HG03521 (cell line): Measurements from ENCODE around the gene GABARAP.

Source experiments
- ATAC-seq: cut with Tn5 transposase; IDR thresholded peaks from one replicate; pipeline ENCODE4 v1.9.1; 2021; ENCODE audit warnings: mild to moderate bottlenecking, moderate library complexity; ENCODE audit not compliant: unreplicated experiment

Gene GABARAP

DNA sequence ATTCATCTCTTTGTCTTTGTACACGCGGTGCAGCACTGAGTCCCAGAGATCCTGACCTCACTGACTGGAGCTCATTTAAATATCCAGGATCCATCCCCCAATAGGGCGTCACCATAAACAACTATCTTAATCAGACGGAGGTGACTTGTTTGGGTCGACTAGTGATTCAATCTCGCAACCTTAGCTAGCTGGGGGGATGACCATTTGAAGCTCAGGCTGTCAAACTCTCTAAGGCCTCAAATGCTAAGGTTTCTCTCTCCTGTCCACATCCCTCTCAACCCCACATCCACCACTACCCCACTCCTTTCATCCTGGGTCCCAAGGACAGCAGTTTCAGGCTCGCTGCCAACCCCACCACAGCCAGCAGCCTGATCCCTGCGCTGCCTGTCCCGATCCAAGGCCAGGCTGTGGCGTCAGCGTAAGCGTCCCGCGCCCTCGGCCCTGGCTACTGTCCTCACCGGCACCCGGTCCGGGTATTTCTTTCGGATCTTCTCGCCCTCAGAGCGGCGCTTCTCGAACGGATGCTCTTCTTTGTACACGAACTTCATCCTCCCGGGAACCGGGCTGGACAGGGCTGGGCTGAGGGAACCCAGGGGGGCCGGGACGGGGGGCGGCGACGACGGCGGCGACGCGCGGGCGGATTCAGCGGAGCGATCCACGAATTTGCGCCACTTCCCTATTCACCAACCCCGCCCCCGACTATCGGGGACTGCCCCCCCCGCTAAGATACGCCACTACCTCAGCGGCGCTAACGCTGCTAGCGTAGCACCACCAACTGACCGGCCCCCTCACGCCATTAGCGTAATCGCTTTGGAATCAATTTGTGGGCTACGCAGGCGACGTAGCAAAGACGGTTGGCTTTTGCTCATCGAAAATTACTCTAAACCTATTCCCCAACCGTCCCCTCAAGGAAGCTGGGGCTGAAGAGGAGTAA, at the start of gene GABARAP:
TSS of gene GABARAP (minus strand) at position 667 of the 934 bp plus-strand sequence. CDS start at position 548, 119 bp downstream.
- peak; percentile 26 for ATAC-seq

DNA sequence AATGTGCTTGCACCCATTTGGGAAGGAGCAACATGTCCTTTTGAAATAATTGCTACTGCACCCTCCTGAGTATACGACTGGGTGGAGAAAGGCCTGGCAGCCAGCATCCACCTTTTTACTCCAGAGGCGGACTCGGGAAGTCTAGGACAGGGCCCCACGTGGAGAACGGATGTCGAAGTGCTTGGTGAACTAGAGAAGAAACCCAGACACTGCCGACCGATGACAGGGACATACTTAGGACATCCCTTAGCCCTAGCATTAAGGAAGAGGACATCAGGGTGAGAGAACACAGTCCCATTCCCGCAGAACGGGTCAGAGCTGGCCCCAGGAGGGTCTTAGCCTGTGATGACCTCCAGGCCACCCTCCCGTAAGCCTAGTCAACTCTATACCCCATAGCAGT, 48.4 kb upstream of the GABARAP start:
- no peak for ATAC-seq

DNA sequence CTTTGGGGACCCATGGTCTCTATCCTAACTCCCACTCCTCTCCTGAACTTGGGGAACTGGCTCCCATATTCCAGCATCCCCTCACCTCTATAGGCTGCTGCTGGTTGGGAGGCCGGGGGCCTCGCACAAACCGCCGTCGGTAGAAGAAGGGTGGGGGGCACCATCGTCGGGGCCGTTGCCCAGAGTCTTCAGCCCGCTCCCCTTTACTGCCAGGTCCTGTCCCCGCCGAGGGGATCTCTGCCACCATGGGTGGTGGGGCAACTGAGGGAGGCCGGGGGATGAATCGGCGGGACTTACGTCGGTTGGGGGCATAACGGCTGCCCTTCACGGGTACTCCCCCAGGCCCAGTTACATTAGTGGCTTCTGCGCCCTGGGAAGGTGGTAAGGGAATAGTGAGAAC, 47.9 kb upstream of the GABARAP start:
- ATAC-seq: no peak

DNA sequence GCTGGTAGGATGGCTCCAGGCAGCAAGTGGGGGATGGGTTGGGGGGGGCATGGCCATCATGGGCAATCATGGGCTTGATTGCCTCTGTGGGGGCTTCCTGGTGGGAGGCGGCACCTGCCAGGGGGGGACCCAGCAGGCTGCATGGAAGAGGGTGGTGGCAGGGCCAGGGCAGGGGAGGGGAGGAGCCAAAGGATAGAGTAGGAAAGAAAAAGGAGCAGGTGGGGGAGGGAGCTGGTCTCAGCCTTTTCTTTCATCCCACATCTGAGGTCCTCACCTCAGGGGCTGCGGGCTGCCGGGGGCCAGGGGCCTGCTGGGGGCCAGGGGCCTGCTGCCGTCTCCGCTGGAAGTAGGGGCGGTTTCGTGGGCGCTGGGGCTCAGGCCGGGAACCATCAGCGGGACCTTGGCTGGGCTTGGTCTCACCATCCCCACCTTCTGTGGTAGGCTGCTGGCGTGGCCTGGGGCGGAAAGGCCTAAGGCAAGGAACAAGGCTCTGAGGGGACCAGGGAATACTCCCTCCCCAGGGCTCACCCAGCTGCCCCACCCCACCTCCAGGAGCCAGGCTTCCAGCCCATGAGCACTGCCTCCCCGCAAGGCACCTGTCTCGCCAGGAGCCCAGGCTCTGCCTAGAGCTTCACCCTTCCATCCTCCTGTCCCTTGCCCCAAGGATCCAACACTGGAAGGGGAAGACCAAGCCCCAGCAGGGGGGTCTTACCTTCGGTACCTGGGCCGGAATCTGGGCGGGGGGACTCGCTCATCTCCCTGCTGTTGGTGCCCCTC, 47.2 kb upstream of the GABARAP start:
- ATAC-seq: no peak

DNA sequence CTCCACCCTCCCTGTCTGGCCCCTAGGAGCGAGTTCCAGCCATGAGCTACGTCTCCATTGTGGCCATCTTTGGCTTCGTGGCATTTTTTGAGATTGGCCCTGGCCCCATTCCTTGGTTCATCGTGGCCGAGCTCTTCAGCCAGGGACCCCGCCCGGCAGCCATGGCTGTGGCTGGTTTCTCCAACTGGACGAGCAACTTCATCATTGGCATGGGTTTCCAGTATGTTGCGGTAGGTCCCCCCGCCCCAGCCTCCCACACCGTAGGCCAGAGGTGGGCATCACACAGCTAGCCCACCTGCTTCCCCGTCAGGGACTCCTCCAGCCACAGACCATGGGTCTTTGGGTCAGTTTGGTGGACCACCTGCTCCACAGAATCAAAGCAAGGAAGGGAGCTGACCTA, 43.4 kb upstream of the GABARAP start:
- no peak for ATAC-seq

DNA sequence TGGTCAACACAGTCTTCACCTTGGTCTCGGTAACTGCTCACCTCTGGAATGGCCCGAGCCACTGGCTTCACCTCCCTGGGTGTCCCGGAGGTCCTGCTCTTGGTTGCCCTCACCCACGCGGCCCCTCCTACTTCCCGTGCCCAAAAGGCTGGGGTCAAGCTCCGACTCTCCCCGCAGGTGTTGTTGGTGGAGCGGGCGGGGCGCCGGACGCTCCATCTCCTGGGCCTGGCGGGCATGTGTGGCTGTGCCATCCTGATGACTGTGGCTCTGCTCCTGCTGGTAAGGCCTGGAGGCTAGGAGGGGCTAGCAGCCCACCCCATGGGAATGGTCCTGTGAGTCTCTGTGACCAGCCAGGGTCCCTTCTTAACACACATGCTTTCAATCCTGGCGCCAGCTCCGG, 42.7 kb upstream of the GABARAP start:
- ATAC-seq: no peak

DNA sequence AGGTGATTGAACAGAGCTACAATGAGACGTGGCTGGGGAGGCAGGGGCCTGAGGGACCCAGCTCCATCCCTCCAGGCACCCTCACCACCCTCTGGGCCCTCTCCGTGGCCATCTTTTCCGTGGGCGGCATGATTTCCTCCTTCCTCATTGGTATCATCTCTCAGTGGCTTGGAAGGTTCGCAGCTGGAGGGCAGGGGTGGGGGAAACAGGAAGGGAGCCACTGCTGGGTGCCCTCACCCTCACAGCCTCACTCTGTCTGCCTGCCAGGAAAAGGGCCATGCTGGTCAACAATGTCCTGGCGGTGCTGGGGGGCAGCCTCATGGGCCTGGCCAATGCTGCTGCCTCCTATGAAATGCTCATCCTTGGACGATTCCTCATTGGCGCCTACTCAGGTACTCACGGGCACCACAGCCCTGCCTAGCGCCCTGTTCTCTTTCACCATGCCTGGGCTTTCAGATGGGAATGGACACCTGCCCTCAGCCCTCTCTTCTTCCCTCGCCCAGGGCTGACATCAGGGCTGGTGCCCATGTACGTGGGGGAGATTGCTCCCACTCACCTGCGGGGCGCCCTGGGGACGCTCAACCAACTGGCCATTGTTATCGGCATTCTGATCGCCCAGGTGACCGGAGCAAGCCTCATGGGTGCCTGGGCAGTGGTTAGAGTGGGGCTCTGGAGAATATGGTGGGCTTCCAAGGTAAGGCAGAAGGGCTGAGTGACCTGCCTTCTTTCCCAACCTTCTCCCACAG, 41.4 kb upstream of the GABARAP start:
- no peak for ATAC-seq

DNA sequence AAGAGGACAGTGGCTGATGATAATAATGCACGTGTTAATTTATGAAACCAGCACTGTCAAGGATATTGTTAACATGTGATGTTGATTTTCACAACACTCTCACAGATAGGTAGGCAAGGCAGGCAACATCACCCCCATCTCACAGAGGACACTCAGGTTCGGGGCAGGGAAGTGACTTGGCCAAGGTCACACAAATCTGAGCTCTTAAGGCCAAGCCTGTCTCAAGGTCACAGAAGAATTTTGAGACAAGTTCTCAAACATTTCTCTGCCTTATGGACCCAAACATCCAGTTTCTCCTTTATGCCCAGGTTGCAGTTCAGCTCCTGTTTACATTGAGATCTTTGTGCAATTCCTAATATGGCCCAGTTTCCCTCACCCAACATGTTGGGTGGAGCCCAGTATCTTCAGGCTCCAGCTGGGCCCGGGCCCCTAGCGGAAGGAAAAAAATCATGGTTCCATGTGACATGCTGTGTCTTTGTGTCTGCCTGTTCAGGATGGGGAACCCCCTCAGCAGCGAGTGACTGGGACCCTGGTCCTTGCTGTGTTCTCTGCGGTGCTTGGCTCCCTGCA, 40.6 kb upstream of the GABARAP start:
- no peak for ATAC-seq

DNA sequence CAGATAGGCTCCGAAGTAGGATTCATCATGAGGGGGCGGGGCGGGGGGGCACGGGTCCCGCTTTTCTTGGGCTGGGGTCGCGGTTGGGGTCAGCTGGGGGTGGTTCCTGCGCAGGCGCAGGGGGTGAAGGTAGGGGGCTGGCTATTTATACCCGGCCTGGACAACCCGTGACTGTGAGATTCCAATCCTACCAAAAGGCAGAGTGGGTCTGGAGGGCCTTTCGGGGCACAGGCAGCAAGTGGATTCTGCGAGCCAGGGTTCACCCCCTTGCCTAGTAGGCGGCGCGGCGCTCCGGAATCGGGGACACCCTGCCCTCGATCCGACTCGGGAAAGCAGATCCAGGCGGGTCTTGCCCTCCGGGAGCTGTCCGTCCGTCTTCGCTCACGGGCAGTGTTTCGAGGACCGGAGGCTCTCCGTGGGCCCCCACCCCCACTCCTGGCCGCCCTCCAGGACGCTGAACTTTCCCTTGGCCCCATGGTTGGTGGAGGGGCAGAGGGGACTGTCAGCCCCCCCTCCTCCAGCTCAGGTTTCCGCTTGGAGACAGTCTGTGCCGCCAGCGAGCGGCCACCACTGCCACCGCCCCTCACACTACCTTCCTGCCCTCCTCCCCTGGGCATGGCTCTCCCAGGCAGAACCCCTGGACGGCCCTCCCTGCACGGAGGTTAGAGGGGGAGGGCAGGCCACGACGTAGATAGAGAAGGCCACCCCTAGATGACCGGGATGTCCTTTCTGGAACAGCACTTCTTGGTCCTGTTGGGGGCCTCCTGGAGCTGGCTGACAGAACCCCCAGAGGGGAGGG, 39.9 kb upstream of the GABARAP start:
- ATAC-seq: no peak

DNA sequence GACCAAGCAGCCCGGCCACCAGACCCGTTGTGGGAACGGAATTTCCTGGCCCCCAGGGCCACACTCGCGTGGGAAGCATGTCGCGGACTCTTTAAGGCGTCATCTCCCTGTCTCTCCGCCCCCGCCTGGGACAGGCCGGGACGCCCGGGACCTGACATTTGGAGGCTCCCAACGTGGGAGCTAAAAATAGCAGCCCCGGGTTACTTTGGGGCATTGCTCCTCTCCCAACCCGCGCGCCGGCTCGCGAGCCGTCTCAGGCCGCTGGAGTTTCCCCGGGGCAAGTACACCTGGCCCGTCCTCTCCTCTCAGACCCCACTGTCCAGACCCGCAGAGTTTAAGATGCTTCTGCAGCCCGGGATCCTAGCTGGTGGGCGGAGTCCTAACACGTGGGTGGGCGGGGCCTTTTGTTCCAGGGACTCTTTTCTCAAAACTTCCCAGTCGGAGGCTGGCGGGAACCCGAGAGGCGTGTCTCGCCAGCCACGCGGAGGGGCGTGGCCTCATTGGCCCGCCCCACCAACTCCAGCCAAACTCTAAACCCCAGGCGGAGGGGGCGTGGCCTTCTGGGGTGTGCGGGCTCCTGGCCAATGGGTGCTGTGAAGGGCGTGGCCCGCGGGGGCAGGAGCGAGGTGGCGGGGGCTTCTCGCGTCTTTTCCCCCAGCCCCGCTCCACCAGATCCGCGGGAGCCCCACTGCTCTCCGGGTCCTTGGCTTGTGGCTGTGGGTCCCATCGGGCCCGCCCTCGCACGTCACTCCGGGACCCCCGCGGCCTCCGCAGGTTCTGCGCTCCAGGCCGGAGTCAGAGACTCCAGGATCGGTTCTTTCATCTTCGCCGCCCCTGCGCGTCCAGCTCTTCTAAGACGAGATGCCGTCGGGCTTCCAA, 39.1 kb upstream of the GABARAP start, which contains the start of gene SLC2A4:
TSS of gene SLC2A4 (plus strand) at position 645 of the 879 bp plus-strand sequence. CDS start at position 862, 217 bp downstream.
- peak; percentile 51 for ATAC-seq

DNA sequence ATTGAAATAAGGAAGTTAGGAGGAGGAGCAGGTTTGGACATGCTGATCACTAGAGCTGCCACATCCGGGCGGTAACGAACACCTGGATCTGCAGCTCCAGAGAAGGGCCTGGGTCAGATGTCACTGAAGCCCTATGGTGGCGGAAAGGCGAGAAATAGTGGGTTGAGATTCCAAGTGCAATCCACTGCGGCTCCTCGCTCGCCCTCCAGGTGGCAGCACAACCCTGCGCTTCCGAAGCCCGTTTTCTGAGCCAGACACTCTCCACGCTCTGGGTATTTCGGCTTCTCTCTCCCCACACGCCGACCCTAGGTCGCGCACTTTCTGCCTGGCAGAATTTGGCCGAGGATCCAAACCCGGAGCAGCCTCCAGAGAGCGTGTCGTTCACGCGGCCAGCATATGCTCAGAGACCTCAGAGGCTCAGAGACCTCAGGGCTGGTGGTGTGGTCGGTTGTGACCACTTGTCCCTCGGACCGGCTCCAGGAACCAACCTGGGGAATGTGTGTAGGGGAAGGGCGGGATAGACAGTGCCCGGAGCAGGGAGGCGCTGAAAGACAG, 38.3 kb upstream of the GABARAP start:
- ATAC-seq: peak; percentile 50

DNA sequence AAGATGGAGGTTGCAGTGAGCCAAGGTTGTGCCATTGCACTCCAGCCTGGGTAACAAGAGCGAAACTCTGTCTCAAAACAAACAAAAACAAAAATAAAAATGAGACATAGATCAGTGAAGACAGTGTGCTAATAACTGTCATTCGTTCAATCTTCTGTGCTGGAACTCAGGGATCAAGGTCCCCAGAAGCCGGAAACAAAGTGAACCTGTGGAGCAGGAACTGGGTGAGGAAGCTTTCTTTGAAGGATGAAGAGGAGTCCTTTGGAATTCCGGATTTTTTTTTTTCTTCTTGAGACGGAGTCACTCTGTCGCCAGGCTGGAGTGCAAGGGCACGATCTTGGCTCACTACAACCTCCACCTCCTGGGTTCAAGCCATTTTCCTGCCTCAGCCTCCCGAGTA, 37.2 kb upstream of the GABARAP start:
- no peak for ATAC-seq

DNA sequence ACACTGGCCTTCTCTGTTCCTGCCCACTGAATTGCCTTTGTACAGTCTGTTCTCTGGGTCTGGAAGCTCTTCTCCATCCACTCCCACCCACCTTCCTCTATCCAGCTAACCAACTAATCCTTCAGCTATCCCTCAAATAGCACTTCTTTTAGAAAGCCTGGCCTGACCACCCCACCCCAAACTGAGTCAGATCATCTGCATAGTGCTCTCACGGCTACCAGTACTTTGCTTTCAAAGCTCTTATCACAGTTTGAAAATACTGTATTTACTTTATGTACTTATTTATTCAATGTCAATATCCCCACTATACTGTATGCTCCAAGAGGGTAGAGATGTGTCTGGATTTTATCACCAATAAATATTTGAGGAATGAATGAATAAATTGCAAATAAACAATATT, 24.5 kb upstream of the GABARAP start:
- no peak for ATAC-seq

DNA sequence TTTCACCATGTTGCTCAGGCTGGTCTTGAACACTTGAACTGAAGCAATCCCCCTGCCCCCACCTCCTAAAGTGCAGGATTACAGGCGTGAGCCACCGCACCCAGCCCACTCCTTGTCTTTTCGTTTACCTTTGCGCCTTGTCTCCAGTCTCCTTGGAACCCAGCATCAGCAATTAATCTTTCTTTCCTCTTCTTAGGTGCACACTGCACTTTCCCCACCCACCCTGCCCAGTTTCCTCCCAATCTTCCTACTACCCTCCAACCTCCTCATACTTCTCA, 21.5 kb upstream of the GABARAP start:
- ATAC-seq: no peak

DNA sequence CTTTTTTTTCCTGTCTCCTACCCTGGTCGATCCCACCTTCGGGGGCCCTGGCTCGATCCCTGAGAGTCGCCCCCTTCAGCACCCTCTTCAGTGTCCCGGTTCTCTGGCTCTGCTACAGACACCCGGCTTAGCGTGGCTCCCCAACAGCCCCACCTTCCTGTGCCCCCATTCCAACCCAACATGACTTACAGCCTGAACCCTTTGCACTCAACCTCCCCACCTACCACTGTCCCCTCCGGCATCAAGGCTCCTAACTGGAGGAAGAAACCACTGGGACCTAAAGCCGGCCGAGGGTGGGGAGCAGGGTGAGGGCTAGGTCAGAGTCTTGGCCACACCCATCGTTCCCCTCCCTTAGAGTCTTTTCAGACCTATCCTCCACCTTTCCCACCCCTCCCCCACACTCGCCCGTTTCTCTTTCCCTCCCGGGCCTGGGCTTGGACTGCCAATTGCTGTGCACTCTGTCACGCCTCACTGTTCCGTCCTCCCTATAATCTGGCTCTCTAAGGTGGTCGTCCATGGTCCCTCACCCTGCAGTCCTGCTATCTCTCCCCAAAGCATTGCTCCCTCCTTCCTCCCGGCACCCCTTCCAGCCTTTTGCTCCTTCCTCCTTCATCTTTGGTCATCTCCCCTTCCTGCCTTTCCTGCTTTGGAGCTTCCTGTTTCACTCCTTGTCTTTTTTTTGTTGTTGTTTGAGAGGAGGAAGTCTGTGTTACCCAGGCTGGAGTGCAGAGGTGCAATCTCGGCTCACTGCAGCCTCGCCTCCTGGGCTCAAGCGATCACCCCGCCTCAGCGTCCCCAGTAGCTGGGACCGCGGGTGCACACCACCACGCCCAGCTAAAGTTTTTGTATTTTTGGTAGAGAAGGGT, 20.9 kb upstream of the GABARAP start:
- ATAC-seq: no peak

DNA sequence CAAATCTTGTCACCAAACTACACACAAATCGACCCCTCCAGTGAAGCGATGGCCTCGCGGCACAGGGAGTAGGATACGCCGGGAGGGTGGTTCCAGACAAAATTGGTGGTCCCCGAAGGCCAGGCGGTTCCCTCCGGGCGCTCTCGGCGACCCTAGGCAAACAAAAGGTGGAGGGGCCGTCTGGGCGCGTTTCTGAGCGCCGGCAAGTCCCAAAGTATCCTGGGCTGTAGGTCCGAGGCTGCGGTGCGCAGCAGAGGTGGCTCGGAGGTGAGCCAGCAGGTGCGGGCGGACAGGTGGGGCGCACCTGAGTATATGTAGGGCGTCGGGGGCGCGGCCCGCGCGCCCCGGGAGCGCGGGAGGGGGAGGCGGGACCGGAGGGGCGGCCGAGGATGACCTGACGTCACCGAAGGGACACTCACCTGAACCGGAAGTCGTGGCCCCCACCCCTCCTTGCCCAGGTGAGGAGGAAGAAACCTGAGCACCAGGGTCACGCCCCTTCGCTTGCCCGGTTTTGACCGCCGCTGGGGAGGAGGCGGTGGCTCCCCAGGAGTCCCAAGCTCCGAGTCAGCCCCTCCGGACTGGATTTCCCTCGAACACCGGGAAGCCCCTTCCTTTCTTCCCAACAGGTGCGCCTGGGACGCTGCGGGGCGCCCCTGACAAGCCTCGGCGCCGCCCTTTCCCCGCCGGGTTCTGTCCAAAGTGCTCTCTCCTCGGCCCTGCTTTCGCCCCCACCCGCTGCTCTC, 20.1 kb upstream of the GABARAP start, which contains the start of gene CLDN7:
TSS of gene CLDN7 (minus strand) at position 287 of the 743 bp plus-strand sequence. CDS start 435 bp downstream, outside the sequence.
- ATAC-seq: no peak
